HepG2 (cell line): Measurements from ENCODE around the gene PPP1CA. TPM values are rescaled to one million over a fixed set of nuclear protein-coding genes. Genes with fewer than 3 reads are reported as not detected.

Experiments
- ERF ChIP-seq: IDR thresholded peaks from 2 replicates; pipeline ENCODE4 v1.6.1; 2018; ENCODE audit warnings: missing biosample characterization, missing genetic modification reagents
- FOXA1 ChIP-seq, 2 experiments: fragments of 450-650 bp in 1 of 2; sonication (generic) in 1 of 2; formaldehyde crosslinking in 1 of 2; IDR thresholded peaks; 2 replicates each; pipeline versions ENCODE4 v1.4.0 to v1.6.1; 2016 to 2020; ENCODE audit warnings: missing genetic modification reagents in 1 of 2
- GZF1 ChIP-seq: sonication (generic); formaldehyde crosslinking; IDR thresholded peaks from 2 replicates; pipeline ENCODE4 v1.5.1; 2020; ENCODE audit warnings: mild to moderate bottlenecking, missing genetic modification reagents
- KDM6A ChIP-seq: IDR thresholded peaks from 2 replicates; pipeline ENCODE4 v1.6.1; 2016; ENCODE audit warnings: low read depth
- MBNL3 ChIP-seq: fragments of 250-450 bp; sonication (Bioruptor Pico); conservative IDR thresholded peaks from 2 replicates; pipeline ENCODE4 v1.8.0; 2022; ENCODE audit warnings: mild to moderate bottlenecking, inconsistent platforms
- MED8 ChIP-seq: sonication (generic); formaldehyde crosslinking; IDR thresholded peaks from 2 replicates; pipeline ENCODE4 v1.8.1; 2023; ENCODE audit warnings: mild to moderate bottlenecking, missing genetic modification reagents; ENCODE audit not compliant: insufficient replicate concordance
- MEIS1 ChIP-seq: sonication (generic); formaldehyde crosslinking; IDR thresholded peaks from 2 replicates; pipeline ENCODE4 v1.9.0; 2021; ENCODE audit warnings: mild to moderate bottlenecking, missing genetic modification reagents, moderate library complexity, borderline replicate concordance
- MTA3 ChIP-seq: sonication (generic); formaldehyde crosslinking; IDR thresholded peaks from 2 replicates; pipeline ENCODE4 v1.4.0; 2020; ENCODE audit warnings: missing genetic modification reagents
- RBM22 ChIP-seq: fragments of 200-400 bp; formaldehyde crosslinking; optimal IDR thresholded peaks from 2 replicates; pipeline ENCODE3; 2017; ENCODE audit warnings: mild to moderate bottlenecking, low read length, moderate library complexity
- RBM39 ChIP-seq: fragments of 200-400 bp; formaldehyde crosslinking; IDR thresholded peaks from one replicate; pipeline ENCODE4 v1.6.1; 2018; ENCODE audit warnings: antibody characterized with exemption, mild to moderate bottlenecking, low read depth, low read length; ENCODE audit not compliant: poor library complexity, severe bottlenecking
- SCMH1 ChIP-seq: sonication (generic); formaldehyde crosslinking; IDR thresholded peaks from 2 replicates; pipeline ENCODE4 v1.9.0; 2021; ENCODE audit warnings: missing genetic modification reagents, mild to moderate bottlenecking, borderline replicate concordance
- SOX5 ChIP-seq: IDR thresholded peaks from 2 replicates; pipeline ENCODE4 v1.6.1; 2016; ENCODE audit warnings: borderline replicate concordance
- XRCC5 ChIP-seq: fragments of 200-400 bp; formaldehyde crosslinking; optimal IDR thresholded peaks from 2 replicates; pipeline ENCODE3; 2017; ENCODE audit warnings: mild to moderate bottlenecking, low read length
- ZFYVE20 ChIP-seq: sonication (generic); formaldehyde crosslinking; IDR thresholded peaks from 2 replicates; pipeline ENCODE4 v1.8.0; 2023; ENCODE audit warnings: low read depth, mild to moderate bottlenecking, moderate library complexity, missing genetic modification reagents, borderline replicate concordance
- ZNF251 ChIP-seq: sonication (generic); formaldehyde crosslinking; IDR thresholded peaks from 2 replicates; pipeline ENCODE4 v1.9.0; 2021; ENCODE audit warnings: mild to moderate bottlenecking, missing genetic modification reagents
- ZNF432 ChIP-seq: sonication (generic); formaldehyde crosslinking; IDR thresholded peaks from 2 replicates; pipeline ENCODE4 v1.5.0; 2020; ENCODE audit warnings: missing genetic modification reagents, mild to moderate bottlenecking, borderline replicate concordance
- ZNF549 ChIP-seq: sonication (generic); formaldehyde crosslinking; IDR thresholded peaks from 2 replicates; pipeline ENCODE4 v1.5.0; 2020; ENCODE audit warnings: missing genetic modification reagents
- ZNF572 ChIP-seq: sonication (generic); formaldehyde crosslinking; IDR thresholded peaks from 2 replicates; pipeline ENCODE4 v1.5.1; 2020; ENCODE audit warnings: mild to moderate bottlenecking, missing genetic modification reagents
- ZNF589 ChIP-seq: sonication (generic); formaldehyde crosslinking; conservative IDR thresholded peaks from 2 replicates; pipeline ENCODE4 v1.8.0; 2022; ENCODE audit warnings: mild to moderate bottlenecking, moderate library complexity, missing genetic modification reagents
- polyA plus RNA-seq, 8 experiments: library from polyadenylated mRNA; depleted of rRNA in 3 of 8; stranded (reverse) in 7 of 8; unstranded in 1 of 8; fragments of >200 nt; fragmentation: Illumina TruSeq in 4 of 8; extraction: Trizol in 4 of 8; gene quantifications; 2 replicates each; pipeline versions ENCODE4 v1.2.1 to v1.2.3, GENCODE V29; 2011 to 2016; ENCODE audit warnings: low read depth in 4 of 8, missing spikeins in 1 of 8, mixed read lengths in 1 of 8; ENCODE audit not compliant: insufficient read depth in 1 of 8
- total RNA-seq, 5 experiments: library from RNA; depleted of rRNA; stranded (reverse); fragments of >200 nt; fragmentation: Illumina TruSeq; extraction: Trizol; gene quantifications; 2 replicates each; pipeline ENCODE4 v1.2.3, GENCODE V29; 2016; ENCODE audit warnings: low read depth in 1 of 5
- TF ChIP-seq, protein P1 (sequence below): sonication (generic); formaldehyde crosslinking; IDR thresholded peaks from 2 replicates; pipeline ENCODE4 v1.4.0; 2020; ENCODE audit warnings: missing genetic modification reagents, borderline replicate concordance
- TF ChIP-seq, protein P2 (sequence below): sonication (generic); formaldehyde crosslinking; IDR thresholded peaks from 2 replicates; pipeline ENCODE4 v1.4.0; 2020; ENCODE audit warnings: mild to moderate bottlenecking, missing genetic modification reagents, borderline replicate concordance
- TF ChIP-seq, protein P3 (sequence below): sonication (generic); formaldehyde crosslinking; IDR thresholded peaks from 2 replicates; pipeline ENCODE4 v1.8.1; 2022; ENCODE audit warnings: low read depth, mild to moderate bottlenecking, missing genetic modification reagents
- TF ChIP-seq, protein P4 (sequence below): sonication (generic); formaldehyde crosslinking; IDR thresholded peaks from 2 replicates; pipeline ENCODE4 v1.5.0; 2020; ENCODE audit warnings: missing genetic modification reagents

The PPP1CA gene
- total and polyA plus RNA-seq, 2 of the 13 experiments (the other 11 are each of a cell fraction or from before 2014, with no cell fraction given): 149 to 170 TPM

DNA sequence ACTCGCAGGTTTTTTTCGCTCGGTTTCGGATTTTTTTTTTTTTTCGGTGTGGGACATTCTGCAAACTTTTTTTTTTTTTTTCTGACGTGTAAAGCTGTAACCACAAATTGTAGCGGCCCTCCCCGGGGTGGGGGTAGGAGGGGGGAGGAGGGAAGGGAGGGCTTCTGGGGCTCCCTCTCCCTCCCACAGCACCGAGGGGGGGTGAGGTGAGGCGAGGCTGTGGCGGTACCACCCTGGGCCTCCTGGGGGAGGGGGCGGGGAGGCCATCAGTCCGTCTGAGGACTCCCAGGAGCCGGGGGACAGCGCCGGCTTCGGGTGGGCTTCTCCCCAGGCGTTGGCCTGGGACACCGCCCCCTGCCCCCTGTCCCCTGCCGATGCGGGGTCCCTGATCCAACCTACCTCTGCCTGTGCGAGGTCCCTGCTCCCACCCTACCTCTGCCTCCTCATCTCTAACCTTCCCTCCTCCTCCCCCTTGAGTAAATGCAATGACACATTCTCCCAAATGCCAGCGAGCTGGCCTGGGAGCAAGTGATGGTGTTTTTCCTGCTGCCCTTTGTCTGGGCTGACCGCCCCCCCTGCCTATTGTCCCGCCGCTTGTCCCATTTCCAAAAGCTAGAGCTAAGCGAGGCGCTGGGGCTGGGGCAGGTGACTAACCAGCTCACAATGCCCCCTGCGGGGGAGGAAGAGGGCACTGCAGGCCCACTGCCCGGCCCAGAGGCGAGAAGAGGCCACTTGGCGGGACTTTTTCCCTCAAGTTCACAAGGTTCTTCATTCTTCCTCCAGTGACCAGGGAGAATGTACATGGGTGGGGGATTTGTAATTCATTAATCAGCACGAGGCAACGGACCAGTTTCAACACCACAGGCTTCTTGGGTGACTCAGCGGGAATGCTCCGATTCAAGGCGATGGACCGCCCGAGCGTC, 27.7 kb downstream of the PPP1CA start (continued):
- no peak for TF ChIP-seq MED8 (CRISPR knock-in tag)
- peak; percentile 25; the same call in 1 of the 2 replicates for TF ChIP-seq ERF
- no peak for TF ChIP-seq RBM22
- TF ChIP-seq XRCC5: peak; percentile 32
- TF ChIP-seq SCMH1 (CRISPR knock-in tag): no peak
- TF ChIP-seq ZNF589 (CRISPR knock-in tag): no peak
- TF ChIP-seq ZNF251 (CRISPR knock-in tag): no peak
- TF ChIP-seq, protein P1, sequence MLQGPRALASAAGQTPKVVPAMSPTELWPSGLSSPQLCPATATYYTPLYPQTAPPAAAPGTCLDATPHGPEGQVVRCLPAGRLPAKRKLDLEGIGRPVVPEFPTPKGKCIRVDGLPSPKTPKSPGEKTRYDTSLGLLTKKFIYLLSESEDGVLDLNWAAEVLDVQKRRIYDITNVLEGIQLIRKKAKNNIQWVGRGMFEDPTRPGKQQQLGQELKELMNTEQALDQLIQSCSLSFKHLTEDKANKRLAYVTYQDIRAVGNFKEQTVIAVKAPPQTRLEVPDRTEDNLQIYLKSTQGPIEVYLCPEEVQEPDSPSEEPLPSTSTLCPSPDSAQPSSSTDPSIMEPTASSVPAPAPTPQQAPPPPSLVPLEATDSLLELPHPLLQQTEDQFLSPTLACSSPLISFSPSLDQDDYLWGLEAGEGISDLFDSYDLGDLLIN (CRISPR knock-in tag): no peak
- no peak for TF ChIP-seq GZF1 (CRISPR knock-in tag)
- TF ChIP-seq ZNF572 (CRISPR knock-in tag): no peak
- TF ChIP-seq ZNF432 (CRISPR knock-in tag): no peak
- TF ChIP-seq MBNL3 (CRISPR knock-in tag): no peak
- TF ChIP-seq ZFYVE20: no peak
- TF ChIP-seq RBM39: peak; percentile 45
- peak; percentile 69; the same call in 1 of the 2 replicates for TF ChIP-seq SOX5 (CRISPR knock-in tag)
- TF ChIP-seq, protein P2, sequence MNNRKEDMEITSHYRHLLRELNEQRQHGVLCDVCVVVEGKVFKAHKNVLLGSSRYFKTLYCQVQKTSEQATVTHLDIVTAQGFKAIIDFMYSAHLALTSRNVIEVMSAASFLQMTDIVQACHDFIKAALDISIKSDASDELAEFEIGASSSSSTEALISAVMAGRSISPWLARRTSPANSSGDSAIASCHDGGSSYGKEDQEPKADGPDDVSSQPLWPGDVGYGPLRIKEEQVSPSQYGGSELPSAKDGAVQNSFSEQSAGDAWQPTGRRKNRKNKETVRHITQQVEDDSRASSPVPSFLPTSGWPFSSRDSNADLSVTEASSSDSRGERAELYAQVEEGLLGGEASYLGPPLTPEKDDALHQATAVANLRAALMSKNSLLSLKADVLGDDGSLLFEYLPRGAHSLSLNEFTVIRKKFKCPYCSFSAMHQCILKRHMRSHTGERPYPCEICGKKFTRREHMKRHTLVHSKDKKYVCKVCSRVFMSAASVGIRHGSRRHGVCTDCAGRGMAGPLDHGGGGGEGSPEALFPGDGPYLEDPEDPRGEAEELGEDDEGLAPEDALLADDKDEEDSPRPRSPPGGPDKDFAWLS (CRISPR knock-in tag): no peak
- TF ChIP-seq, protein P3, sequence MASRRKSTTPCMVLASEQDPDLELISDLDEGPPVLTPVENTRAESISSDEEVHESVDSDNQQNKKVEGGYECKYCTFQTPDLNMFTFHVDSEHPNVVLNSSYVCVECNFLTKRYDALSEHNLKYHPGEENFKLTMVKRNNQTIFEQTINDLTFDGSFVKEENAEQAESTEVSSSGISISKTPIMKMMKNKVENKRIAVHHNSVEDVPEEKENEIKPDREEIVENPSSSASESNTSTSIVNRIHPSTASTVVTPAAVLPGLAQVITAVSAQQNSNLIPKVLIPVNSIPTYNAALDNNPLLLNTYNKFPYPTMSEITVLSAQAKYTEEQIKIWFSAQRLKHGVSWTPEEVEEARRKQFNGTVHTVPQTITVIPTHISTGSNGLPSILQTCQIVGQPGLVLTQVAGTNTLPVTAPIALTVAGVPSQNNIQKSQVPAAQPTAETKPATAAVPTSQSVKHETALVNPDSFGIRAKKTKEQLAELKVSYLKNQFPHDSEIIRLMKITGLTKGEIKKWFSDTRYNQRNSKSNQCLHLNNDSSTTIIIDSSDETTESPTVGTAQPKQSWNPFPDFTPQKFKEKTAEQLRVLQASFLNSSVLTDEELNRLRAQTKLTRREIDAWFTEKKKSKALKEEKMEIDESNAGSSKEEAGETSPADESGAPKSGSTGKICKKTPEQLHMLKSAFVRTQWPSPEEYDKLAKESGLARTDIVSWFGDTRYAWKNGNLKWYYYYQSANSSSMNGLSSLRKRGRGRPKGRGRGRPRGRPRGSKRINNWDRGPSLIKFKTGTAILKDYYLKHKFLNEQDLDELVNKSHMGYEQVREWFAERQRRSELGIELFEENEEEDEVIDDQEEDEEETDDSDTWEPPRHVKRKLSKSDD (CRISPR knock-in tag): no peak
- TF ChIP-seq, protein P4, sequence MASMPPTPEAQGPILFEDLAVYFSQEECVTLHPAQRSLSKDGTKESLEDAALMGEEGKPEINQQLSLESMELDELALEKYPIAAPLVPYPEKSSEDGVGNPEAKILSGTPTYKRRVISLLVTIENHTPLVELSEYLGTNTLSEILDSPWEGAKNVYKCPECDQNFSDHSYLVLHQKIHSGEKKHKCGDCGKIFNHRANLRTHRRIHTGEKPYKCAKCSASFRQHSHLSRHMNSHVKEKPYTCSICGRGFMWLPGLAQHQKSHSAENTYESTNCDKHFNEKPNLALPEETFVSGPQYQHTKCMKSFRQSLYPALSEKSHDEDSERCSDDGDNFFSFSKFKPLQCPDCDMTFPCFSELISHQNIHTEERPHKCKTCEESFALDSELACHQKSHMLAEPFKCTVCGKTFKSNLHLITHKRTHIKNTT: no peak
- no peak for TF ChIP-seq MEIS1 (CRISPR knock-in tag)
- no peak for TF ChIP-seq MTA3 (CRISPR knock-in tag)
- no peak for TF ChIP-seq FOXA1 (IDR thresholded peaks at IDR 0.05)
- no peak for TF ChIP-seq FOXA1 (CRISPR knock-in tag; IDR thresholded peaks at IDR 0.05)
- TF ChIP-seq KDM6A (CRISPR knock-in tag): no peak
- no peak for TF ChIP-seq ZNF549 (CRISPR knock-in tag)
